PC-3 (cell line): ENCODE results near the gene PAQR9. TPM values are rescaled to one million over a fixed set of nuclear protein-coding genes. Genes with fewer than 3 reads are reported as not detected.

Source experiments
- ATAC-seq: fragments of 200-7000 bp; cut with Tn5 transposase; 2 replicates; pipeline ENCODE4 v1.9.1; 2020; ENCODE audit warnings: mild to moderate bottlenecking, moderate library complexity
- BruUV-seq: library from RNA; stranded (reverse); fragments of 400-500 nt; replicated peaks from 2 replicates; lab custom pipeline; 2021; lab: Mats Ljungman, UMichigan
- CTCF ChIA-PET: fragments of 300-600 bp; sonication (Branson Sonifier 250); formaldehyde crosslinking; loops from one replicate; lab custom pipeline; 2022; ENCODE audit warnings: antibody characterized with exemption; lab: Charles Lee
- POLR2A ChIA-PET: fragments of 300-600 bp; sonication (Branson Sonifier 250); formaldehyde crosslinking; loops from one replicate; lab custom pipeline; 2022; ENCODE audit warnings: antibody characterized with exemption; ENCODE audit not compliant: unreplicated experiment; lab: Charles Lee
- DNase-seq: peaks from one replicate; pipeline ENCODE4 v3.0.0-alpha.2; 2015
- H2AFZ ChIP-seq: fragments of 300-600 bp; sonication (generic); 2 replicates; pipeline ENCODE4 v1.6.0; 2016; ENCODE audit warnings: antibody characterized with exemption, low read length
- H3F3A ChIP-seq: fragments of 300-600 bp; sonication (generic); one replicate; pipeline ENCODE4 v1.6.0; 2017; ENCODE audit warnings: antibody characterized with exemption, low read length, control low read depth, mild to moderate bottlenecking; ENCODE audit not compliant: unreplicated experiment
- H3K27ac ChIP-seq: fragments of 300-600 bp; sonication (generic); 2 replicates; pipeline ENCODE4 v1.5.1; 2016; ENCODE audit warnings: mild to moderate bottlenecking, low read length
- H3K27me3 ChIP-seq: fragments of 300-600 bp; sonication (generic); 2 replicates; pipeline ENCODE4 v1.6.1; 2016; ENCODE audit warnings: low read length, mixed read lengths
- H3K36me3 ChIP-seq: fragments of 300-600 bp; sonication (generic); 2 replicates; pipeline ENCODE4 v1.6.1; 2016; ENCODE audit warnings: low read depth, mixed run types, low read length, mixed read lengths
- H3K4me1 ChIP-seq: fragments of 300-600 bp; sonication (generic); 2 replicates; pipeline ENCODE4 v1.5.1; 2016; ENCODE audit warnings: low read length; ENCODE audit not compliant: insufficient read depth
- H3K4me2 ChIP-seq: fragments of 300-600 bp; sonication (generic); 2 replicates; pipeline ENCODE4 v1.6.0; 2016; ENCODE audit warnings: low read length
- H3K4me3 ChIP-seq: fragments of 300-600 bp; sonication (generic); 2 replicates; pipeline ENCODE4 v1.5.1; 2016; ENCODE audit warnings: mild to moderate bottlenecking, low read length, mixed read lengths
- H3K79me2 ChIP-seq: fragments of 300-600 bp; sonication (generic); 2 replicates; pipeline ENCODE4 v1.6.1; 2017; ENCODE audit warnings: low read length, mixed read lengths
- H3K9ac ChIP-seq: fragments of 300-600 bp; sonication (generic); 2 replicates; pipeline ENCODE4 v1.6.0; 2016; ENCODE audit warnings: mild to moderate bottlenecking, low read length
- H3K9me2 ChIP-seq: fragments of 300-600 bp; sonication (generic); replicated peaks from 2 replicates; pipeline ENCODE4 v1.6.1; 2016; ENCODE audit warnings: mixed run types, low read length, mixed read lengths
- H3K9me3 ChIP-seq: fragments of 300-600 bp; sonication (generic); 2 replicates; pipeline ENCODE4 v1.6.1; 2016; ENCODE audit warnings: low read length, mixed read lengths
- H4K20me1 ChIP-seq: fragments of 300-600 bp; sonication (generic); 2 replicates; pipeline ENCODE4 v1.6.1; 2016; ENCODE audit warnings: low read length, mixed read lengths
- EZH2 ChIP-seq: fragments of 300-600 bp; sonication (generic); IDR thresholded peaks from one replicate; pipeline ENCODE4 v1.6.1; 2017; ENCODE audit warnings: antibody characterized with exemption, mild to moderate bottlenecking, low read length; ENCODE audit not compliant: unreplicated experiment
- EZH2phosphoT487 ChIP-seq: fragments of 300-600 bp; sonication (generic); IDR thresholded peaks from 2 replicates; pipeline ENCODE4 v1.6.1; 2018; ENCODE audit warnings: mild to moderate bottlenecking, antibody characterized with exemption, low read length, borderline replicate concordance
- intact Hi-C: fragments of 100-400 bp; cut with micrococcal nuclease; formaldehyde crosslinking; loops from 2 replicates; pipeline ENCODE4 v1.9.0; 2023
- total RNA-seq: library from RNA; depleted of rRNA; stranded (reverse); fragments of >200 nt; gene quantifications from 2 replicates; pipeline ENCODE4 v1.2.3, GENCODE V29; 2014
- TF ChIP-seq, protein P1 (sequence below): fragments of 300-600 bp; sonication (generic); conservative IDR thresholded peaks from 2 replicates; pipeline ENCODE4 v1.5.1; 2017; ENCODE audit warnings: antibody characterized with exemption, low read depth, mild to moderate bottlenecking, low read length

The PAQR9 gene
- total RNA-seq, 1 experiment from 2014 or later, result not detected

DNA sequence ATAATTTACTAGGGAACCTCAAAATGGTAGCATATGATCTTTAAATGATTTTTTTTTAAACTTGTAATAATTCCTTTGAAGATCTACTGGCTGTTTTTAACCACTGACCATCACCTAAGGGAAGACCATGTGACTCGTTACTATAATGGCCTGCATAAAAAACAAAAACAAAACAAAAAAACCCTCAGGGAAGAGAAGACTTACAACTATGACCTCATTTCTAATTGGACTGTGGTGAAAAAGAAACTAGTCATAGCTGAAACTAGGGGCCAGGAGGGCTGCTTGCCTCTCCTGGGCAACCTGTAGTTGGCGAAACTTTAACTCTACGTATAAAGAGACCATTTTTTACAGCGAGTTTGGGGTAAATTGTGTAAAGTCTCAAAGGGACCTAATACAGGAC lies 23.0 kb downstream of the PAQR9 start:
- Histone ChIP-seq H3K4me1 (peaks cover 13% of the 10 kb centered on the region), H3K4me2 (no peak overlapping the region), H4K20me1 (no peaks in the 10 kb centered on the region), H3F3A (no peaks in the 10 kb centered on the region), H3K79me2 (no peaks in the 10 kb centered on the region), H3K9me2 (no peaks in the 10 kb centered on the region), H3K9ac (no peak overlapping the region), H3K27ac (no peak overlapping the region), H3K9me3 (no peaks in the 10 kb centered on the region), H3K27me3 (no peaks in the 10 kb centered on the region), H3K36me3 (no peaks in the 10 kb centered on the region), H3K4me3 (no peak overlapping the region), H2AFZ (no peak overlapping the region)
- intact Hi-C loops, result no loop called here
- ChIA-PET CTCF (no interaction called here), POLR2A (no interaction called here)
- no TSS peak for BruUV-seq
- ATAC-seq, result no peak
- TF ChIP-seq, protein P1, sequence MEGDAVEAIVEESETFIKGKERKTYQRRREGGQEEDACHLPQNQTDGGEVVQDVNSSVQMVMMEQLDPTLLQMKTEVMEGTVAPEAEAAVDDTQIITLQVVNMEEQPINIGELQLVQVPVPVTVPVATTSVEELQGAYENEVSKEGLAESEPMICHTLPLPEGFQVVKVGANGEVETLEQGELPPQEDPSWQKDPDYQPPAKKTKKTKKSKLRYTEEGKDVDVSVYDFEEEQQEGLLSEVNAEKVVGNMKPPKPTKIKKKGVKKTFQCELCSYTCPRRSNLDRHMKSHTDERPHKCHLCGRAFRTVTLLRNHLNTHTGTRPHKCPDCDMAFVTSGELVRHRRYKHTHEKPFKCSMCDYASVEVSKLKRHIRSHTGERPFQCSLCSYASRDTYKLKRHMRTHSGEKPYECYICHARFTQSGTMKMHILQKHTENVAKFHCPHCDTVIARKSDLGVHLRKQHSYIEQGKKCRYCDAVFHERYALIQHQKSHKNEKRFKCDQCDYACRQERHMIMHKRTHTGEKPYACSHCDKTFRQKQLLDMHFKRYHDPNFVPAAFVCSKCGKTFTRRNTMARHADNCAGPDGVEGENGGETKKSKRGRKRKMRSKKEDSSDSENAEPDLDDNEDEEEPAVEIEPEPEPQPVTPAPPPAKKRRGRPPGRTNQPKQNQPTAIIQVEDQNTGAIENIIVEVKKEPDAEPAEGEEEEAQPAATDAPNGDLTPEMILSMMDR, result no peak
- TF ChIP-seq EZH2 (no peak), EZH2phosphoT487 (no peak)
- no peak for DNase-seq

DNA sequence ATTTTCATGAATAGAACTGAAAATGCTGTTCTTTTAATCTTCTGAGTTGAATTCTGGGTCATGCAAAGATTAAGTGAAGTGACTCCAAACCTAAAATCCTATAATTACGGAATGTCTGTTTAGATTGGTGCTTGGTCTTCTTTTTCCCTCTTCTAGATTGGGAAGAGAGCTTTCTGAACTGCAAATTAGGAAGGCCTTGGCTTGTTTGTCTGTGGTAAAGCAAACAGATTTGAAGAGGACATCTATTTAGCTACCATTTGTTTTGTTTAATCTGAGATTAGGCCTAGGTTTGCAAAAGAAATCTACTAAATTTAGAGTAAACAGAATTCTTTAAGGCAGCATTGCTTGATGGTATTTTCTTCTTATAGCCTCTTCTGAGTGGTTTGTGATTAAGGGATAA lies 23.5 kb downstream of the PAQR9 start:
- H2AFZ ChIP-seq, result no peak overlapping the region
- H3K4me3 ChIP-seq, result no peak overlapping the region
- H3K79me2 ChIP-seq, result no peaks in the 10 kb centered on the region
- no peaks in the 10 kb centered on the region for H3F3A ChIP-seq
- CTCF ChIA-PET, result no interaction called here
- H3K9ac ChIP-seq, result no peak overlapping the region
- ATAC-seq, result no peak
- intact Hi-C loops, result no loop called here
- TF ChIP-seq, protein P1, result no peak
- TF ChIP-seq EZH2phosphoT487, result no peak
- no peak for TF ChIP-seq EZH2
- H3K9me2 ChIP-seq, result no peaks in the 10 kb centered on the region
- no TSS peak for BruUV-seq
- H3K9me3 ChIP-seq, result no peaks in the 10 kb centered on the region
- H3K4me1 ChIP-seq, result peaks cover 13% of the 10 kb centered on the region
- H3K4me2 ChIP-seq, result no peak overlapping the region
- H4K20me1 ChIP-seq, result no peaks in the 10 kb centered on the region
- no peak overlapping the region for H3K27ac ChIP-seq
- no peak for DNase-seq
- POLR2A ChIA-PET, result no interaction called here
- no peaks in the 10 kb centered on the region for H3K27me3 ChIP-seq
- no peaks in the 10 kb centered on the region for H3K36me3 ChIP-seq

GRCh38 chr3:142935963-142936362 lies 27.5 kb downstream of the PAQR9 start:
- no peak for TF ChIP-seq EZH2
- no peak for TF ChIP-seq EZH2phosphoT487
- TF ChIP-seq, protein P1, result no peak
- no peaks in the 10 kb centered on the region for H3K4me1 ChIP-seq
- no peaks in the 10 kb centered on the region for H3K27me3 ChIP-seq
- no peak overlapping the region for H3K27ac ChIP-seq
- CTCF ChIA-PET, result no interaction called here
- intact Hi-C loops, result no loop called here
- no peak overlapping the region for H3K4me2 ChIP-seq
- no peak overlapping the region for H3K4me3 ChIP-seq
- POLR2A ChIA-PET, result no interaction called here
- DNase-seq (no peak), ATAC-seq (no peak)
- H3K9me2 ChIP-seq, result no peaks in the 10 kb centered on the region
- no peak overlapping the region for H3K9ac ChIP-seq
- H4K20me1 ChIP-seq, result no peaks in the 10 kb centered on the region
- no peaks in the 10 kb centered on the region for H3F3A ChIP-seq
- no peaks in the 10 kb centered on the region for H3K36me3 ChIP-seq
- H2AFZ ChIP-seq, result no peak overlapping the region
- H3K79me2 ChIP-seq, result no peaks in the 10 kb centered on the region
- H3K9me3 ChIP-seq, result no peaks in the 10 kb centered on the region
- no TSS peak for BruUV-seq
